Spleen (tissue), 7 donors: Measurements from ENCODE around the gene SPATA22.

Experiments used
- POLR2AphosphoS5 ChIP-seq, 3 donors: sonication (generic); formaldehyde crosslinking; IDR thresholded peaks; one replicate each; pipeline ENCODE4 v1.5.1; 2017; ENCODE audit warnings: antibody characterized with exemption in 3 of 3
- TF ChIP-seq, protein P1 (sequence below), 11 experiments: fragments of 200-600 bp in 7 of 11; fragments of 450-650 bp in 4 of 11; sonication (generic) in 4 of 11; IDR thresholded peaks in 8 of 11; conservative IDR thresholded peaks in 3 of 11; 1 replicate in 7 of 11; 2 replicates in 4 of 11; pipeline versions ENCODE4 v1.4.0 to v1.8.0; 2016 to 2021; ENCODE audit warnings: antibody characterized with exemption in 11 of 11, inconsistent platforms in 4 of 11, mild to moderate bottlenecking in 1 of 11
- donor health status: DM: no; HTN: no; CAD: no; lungs with moderate emphysema.
- donor health status: DM: no; HTN: no; CAD: no.
- donor health status: DM: no; HTN: no; CAD: no.

DNA sequence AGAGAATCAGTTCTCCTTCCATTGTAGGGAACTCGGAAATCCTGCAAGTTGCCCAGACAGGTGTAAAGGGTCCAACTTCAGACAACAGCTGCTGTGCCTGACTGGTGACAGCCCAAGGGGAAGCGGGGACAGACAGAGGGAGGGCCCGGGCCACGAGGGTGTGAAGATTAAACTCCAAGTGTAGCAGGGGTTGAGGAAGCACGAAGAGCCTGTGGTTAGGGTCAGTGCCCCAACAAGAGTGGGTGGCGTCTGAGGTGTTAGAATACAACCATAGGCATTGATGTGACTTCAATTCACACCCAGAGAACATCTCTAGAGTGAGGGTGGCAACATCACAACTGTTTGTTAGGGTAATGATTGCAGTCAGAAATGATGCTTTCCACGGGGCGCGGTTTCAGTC, 43.3 kb upstream of the SPATA22 start:
- TF ChIP-seq POLR2AphosphoS5 (IDR thresholded peaks at IDR 0.05): no peak
- TF ChIP-seq, protein P1, sequence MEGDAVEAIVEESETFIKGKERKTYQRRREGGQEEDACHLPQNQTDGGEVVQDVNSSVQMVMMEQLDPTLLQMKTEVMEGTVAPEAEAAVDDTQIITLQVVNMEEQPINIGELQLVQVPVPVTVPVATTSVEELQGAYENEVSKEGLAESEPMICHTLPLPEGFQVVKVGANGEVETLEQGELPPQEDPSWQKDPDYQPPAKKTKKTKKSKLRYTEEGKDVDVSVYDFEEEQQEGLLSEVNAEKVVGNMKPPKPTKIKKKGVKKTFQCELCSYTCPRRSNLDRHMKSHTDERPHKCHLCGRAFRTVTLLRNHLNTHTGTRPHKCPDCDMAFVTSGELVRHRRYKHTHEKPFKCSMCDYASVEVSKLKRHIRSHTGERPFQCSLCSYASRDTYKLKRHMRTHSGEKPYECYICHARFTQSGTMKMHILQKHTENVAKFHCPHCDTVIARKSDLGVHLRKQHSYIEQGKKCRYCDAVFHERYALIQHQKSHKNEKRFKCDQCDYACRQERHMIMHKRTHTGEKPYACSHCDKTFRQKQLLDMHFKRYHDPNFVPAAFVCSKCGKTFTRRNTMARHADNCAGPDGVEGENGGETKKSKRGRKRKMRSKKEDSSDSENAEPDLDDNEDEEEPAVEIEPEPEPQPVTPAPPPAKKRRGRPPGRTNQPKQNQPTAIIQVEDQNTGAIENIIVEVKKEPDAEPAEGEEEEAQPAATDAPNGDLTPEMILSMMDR (IDR thresholded peaks at IDR 0.05 in 8 of 11, conservative IDR thresholded peaks at IDR 0.05 in 3 of 11): no peak
